Erythroblast (primary cell): ENCODE results near the gene GPATCH2.

Experiments
- GATA1 ChIP-seq: IDR thresholded peaks from 2 replicates; pipeline ENCODE4 v1.6.1; 2011; ENCODE audit warnings: low read depth, mild to moderate bottlenecking, control low read depth, low read length, moderate library complexity
- POLR2A ChIP-seq: IDR thresholded peaks from 2 replicates; pipeline ENCODE4 v1.6.1; 2011; ENCODE audit warnings: mild to moderate bottlenecking, low read length

GRCh38 chr1:217462666-217463065 is 168.2 kb downstream of the GPATCH2 start:
- TF ChIP-seq POLR2A: no peak
- no peak for TF ChIP-seq GATA1
